ENCODE measurements around the gene PCDHGA7.
"Not testable (repeated sequence)": the region's sequence is repeated elsewhere in the genome, so short reads cannot be mapped to it uniquely, and the experiment has no call there.

Gene PCDHGA7

DNA sequence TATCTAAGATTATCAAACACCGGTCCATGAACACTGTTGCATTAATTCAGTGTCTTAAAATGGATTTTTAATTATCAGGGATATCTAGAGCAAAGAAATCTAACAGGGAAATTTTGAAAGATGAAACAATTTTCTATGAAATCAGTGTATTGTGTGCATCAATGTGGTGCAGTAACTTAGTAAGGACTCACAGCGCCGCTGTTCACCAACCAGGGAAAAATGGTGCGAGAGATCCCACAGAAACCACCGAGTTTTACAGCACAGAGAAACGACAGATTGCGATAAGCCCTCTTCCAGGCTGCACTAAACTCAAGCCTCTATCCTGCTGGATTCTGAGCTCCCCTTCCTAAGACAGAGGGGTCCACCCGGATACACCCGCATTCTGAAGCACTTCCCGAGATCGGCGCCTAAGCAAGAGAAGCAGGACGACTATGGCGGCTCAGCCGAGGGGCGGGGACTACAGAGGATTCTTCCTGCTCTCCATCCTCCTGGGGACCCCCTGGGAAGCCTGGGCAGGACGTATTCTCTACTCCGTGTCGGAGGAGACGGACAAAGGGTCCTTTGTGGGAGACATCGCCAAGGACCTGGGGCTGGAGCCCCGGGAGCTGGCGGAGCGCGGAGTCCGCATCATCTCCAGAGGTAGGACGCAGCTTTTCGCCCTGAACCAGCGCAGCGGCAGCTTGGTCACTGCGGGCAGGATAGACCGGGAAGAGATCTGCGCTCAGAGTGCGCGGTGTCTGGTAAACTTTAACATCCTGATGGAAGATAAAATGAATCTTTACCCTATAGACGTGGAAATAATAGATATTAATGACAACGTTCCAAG lies at the start of gene PCDHGA7:
Gene PCDHGA7, plus strand, starts transcription at position 274 of the 826 bp plus-strand sequence. Its CDS starts 158 bp downstream, at position 432.
- DNase-seq: peak; percentile 58

DNA sequence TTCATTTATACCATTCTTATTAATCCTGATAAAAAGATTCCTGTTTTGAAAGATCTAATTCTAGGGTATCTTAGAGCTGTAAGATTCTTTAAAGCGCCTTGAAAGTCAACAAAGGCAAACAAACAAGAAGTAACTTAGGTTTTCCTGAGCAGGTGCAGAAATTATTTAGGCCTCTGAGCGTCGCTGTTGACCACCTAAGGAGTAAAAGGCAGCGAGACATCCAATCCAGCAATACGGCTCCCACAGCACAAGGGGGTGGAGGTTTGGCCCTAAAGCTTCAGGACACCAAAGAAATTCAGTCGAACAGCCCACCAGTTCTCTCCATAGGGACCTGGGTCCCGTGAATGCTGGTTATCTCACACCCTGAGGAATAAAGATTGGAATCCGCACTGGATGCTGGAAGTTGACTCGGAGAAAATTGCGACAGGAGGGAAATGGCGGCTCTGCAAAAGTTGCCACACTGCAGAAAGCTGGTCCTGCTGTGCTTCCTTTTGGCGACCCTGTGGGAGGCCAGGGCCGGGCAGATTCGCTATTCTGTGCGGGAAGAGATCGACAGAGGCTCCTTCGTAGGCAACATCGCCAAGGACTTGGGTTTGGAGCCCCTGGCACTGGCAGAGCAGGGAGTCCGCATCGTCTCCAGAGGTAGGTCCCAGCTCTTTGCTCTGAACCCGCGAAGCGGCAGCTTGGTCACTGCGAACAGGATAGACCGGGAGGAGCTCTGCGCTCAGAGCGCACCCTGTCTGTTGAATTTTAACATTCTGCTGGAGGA lies 43.8 kb upstream of the PCDHGA7 start, which contains the start of gene PCDHGA2:
Gene PCDHGA2, plus strand, starts transcription at position 223 of the 769 bp plus-strand sequence.
- peak; percentile 62 for DNase-seq

DNA sequence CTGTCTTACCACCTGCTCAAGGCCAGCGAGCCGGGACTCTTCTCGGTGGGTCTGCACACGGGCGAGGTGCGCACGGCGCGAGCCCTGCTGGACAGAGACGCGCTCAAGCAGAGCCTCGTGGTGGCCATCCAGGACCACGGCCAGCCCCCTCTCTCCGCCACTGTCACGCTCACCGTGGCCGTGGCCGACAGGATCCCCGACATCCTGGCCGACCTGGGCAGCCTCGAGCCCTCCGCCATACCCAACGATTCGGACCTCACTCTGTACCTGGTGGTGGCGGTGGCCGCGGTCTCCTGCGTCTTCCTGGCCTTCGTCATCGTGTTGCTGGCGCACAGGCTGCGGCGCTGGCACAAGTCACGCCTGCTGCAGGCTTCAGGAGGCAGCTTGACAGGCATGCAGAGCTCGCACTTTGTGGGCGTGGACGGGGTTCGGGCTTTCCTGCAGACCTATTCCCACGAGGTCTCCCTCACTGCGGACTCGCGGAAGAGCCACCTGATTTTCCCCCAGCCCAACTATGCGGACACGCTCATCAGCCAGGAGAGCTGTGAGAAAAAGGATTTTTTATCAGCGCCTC lies 41.7 kb upstream of the PCDHGA7 start:
- not testable (repeated sequence) for DNase-seq

DNA sequence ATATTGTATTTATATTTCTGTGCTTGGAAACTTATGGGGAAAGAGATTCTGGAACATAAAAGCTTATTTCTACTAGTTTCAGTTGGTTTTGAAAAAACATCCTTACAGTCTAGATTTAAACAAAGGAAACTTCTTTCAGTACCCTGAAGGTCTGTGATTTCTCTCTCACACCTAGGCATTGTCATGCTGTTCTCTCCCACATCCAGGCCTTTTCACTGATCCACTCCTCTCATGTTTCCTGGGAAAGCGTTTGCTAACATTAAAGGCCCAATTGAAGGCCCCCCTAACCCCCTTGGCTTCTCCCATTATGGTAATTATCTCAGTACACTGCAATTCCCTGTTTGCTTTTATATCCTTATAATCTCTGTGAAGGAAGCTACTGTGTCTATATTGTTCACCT lies 39.8 kb upstream of the PCDHGA7 start:
- DNase-seq: no peak

DNA sequence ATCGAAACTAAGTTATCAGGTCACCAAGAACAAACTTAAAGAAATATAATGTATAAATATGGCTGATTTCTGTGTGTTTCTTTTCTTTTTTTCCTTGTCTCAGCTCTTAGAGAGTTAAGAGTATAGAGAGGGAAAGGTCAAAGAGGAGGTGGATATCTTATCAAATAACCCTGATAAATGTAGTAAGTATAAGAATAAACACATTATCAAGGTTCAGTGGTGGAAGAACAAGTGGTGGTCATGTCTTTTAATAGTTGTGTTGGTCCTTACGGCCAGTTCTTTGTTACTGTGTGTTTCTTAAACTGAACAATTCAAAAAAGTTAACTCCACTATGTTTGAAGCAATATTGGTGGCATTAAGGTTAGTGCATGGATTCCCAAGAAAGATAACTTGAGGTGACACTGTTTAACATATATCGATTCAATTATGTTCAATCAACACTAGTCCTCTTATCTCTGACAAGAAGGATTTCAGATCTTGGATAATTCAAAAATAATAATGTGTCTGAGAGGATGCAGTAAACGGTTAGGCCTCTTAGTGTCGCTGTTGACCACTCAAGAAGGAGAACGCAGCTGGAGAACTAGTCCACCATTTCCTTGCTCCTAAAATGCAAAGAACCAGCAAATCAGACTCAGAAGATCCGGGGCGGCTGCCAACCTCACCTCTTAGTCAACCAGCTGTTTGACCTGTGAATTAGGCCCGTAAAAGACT lies 39.1 kb upstream of the PCDHGA7 start, which contains the start of gene PCDHGA3:
Gene PCDHGA3, plus strand, starts transcription at position 588 of the 711 bp plus-strand sequence. CDS start 205 bp downstream, outside the sequence.
- DNase-seq: peak; percentile 70

DNA sequence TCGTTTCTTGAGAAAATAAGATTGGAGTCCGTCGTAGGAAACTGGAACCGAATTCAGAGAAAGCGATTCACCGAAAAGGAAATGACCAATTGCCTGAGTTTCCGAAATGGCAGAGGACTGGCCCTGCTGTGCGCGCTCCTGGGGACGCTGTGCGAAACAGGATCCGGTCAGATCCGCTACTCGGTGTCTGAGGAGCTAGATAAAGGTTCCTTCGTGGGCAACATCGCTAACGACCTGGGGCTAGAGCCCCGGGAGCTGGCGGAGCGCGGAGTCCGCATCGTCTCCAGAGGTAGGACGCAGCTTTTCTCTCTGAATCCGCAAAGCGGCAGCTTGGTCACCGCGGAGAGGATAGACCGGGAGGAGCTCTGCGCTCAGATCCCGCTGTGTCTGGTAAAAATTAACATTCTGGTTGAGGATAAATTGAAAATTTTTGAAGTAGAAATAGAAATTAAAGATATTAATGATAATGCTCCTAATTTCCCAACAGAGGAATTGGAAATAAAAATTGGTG lies 38.5 kb upstream of the PCDHGA7 start:
- no peak for DNase-seq

DNA sequence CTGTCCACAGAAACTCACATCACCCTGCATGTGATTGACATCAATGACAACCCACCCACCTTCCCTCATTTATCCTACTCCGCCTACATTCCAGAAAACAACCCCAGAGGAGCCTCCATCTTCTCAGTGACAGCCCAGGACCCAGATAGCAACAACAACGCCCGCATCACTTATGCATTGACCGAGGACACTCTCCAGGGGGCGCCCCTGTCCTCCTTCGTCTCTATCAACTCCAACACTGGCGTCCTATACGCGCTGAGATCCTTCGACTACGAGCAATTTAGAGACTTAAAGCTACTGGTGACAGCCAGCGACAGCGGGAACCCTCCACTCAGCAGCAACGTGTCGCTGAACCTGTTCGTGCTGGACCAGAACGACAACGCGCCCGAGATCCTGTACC lies 37.2 kb upstream of the PCDHGA7 start:
- no peak for DNase-seq

DNA sequence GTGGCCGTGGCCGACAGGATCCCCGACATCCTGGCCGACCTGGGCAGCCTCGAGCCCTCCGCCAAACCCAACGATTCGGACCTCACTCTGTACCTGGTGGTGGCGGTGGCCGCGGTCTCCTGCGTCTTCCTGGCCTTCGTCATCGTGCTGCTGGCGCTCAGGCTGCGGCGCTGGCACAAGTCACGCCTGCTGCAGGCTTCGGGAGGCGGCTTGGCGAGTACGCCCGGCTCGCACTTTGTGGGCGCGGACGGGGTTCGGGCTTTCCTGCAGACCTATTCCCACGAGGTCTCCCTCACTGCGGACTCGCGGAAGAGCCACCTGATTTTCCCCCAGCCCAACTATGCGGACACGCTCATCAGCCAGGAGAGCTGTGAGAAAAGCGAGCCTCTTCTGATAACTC lies 36.5 kb upstream of the PCDHGA7 start:
- DNase-seq: not testable (repeated sequence)

DNA sequence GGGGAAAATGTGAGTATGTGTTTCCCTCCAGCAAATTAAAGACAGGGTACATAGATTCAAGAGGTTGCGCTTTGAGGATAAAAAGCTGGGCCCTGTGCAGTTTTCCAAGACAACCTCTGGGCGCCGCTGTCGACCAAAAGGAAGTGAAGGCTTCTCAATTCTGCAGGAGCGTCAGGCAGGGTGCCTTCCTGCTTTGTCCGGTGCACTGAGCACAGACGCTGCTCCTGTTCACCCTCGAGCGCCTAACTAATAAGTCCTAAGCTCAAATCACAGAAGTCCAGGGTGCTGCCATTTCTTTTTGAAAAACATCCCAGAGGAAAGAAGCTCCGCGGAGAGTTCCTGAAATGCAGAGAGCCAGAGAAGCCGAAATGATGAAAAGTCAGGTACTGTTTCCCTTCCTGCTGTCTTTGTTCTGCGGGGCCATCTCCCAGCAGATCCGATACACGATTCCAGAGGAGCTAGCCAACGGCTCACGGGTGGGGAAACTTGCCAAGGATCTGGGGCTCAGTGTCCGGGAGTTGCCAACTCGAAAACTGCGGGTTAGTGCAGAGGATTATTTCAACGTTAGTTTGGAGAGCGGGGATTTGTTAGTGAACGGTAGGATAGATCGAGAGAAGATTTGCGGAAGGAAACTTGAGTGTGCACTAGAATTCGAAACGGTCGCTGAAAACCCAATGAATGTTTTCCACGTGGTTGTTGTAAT lies 32.5 kb upstream of the PCDHGA7 start, which contains the start of gene PCDHGB1:
Gene PCDHGB1, plus strand, starts transcription at position 183 of the 703 bp plus-strand sequence. Its CDS starts 162 bp downstream, at position 345.
- DNase-seq: peak; percentile 94

DNA sequence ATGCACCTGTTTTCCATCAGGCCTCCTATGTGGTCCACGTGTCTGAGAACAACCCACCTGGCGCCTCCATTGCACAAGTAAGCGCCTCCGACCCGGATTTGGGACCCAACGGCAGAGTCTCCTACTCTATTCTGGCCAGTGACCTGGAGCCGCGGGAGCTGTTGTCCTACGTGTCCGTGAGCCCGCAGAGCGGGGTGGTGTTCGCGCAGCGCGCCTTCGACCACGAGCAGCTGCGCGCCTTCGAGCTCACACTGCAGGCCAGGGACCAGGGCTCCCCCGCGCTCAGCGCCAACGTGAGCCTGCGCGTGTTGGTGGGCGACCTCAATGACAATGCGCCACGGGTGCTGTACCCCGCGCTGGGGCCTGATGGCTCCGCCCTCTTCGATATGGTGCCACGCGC lies 31.0 kb upstream of the PCDHGA7 start:
- no peak for DNase-seq

DNA sequence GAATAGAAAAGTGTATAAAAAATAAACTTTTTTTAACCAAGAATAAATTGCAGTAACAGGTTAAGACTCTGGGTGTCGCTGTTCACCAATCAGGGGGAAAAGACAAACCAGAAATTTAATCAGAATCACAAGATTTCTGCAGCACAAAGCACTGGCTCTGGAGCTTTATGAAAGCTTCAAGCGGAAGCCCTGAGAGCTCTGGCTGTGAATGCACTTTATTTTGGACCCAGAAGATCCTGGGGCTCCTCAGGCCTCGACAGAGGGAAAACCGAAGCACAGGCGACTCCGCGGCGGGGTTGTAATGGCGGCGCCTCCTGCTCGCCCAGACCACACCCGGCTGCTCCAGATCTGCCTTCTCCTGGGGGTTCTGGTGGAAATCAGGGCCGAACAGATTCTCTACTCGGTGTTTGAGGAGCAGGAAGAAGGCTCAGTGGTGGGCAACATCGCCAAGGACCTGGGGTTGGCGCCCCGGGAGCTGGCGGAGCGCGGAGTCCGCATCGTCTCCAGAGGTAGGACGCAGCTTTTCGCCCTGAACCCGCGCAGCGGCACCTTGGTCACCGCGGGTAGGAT lies 27.6 kb upstream of the PCDHGA7 start, which contains the start of gene PCDHGA4:
Gene PCDHGA4, plus strand, starts transcription at position 122 of the 570 bp plus-strand sequence. Its CDS starts 87 bp downstream, at position 209.
- DNase-seq: peak; percentile 45

DNA sequence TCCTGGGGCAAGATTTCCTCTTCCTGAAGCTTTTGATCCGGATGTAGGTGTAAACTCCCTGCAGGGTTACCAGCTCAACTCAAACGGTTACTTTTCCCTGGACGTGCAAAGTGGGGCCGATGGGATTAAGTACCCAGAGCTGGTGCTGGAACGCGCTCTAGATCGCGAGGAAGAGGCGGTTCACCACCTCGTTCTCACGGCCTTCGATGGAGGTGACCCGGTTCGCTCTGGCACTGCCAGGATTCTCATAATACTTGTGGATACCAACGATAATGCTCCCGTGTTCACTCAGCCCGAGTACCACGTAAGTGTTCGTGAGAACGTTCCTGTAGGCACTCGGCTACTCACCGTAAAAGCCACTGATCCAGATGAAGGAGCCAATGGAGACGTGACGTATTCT lies 26.9 kb upstream of the PCDHGA7 start:
- no peak for DNase-seq

DNA sequence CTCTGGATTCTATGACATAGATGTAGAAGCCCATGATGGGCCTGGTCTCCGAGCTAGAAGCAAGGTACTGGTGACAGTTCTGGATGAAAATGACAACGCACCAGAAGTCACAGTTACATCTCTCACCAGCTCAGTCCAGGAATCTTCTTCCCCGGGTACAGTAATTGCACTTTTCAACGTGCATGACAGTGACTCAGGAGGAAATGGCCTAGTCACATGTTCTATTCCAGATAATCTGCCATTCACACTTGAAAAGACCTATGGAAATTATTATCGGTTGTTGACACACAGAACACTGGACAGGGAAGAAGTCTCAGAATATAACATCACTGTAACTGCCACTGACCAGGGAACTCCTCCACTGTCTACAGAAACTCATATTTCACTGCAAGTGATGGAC lies 26.4 kb upstream of the PCDHGA7 start:
- DNase-seq: no peak

DNA sequence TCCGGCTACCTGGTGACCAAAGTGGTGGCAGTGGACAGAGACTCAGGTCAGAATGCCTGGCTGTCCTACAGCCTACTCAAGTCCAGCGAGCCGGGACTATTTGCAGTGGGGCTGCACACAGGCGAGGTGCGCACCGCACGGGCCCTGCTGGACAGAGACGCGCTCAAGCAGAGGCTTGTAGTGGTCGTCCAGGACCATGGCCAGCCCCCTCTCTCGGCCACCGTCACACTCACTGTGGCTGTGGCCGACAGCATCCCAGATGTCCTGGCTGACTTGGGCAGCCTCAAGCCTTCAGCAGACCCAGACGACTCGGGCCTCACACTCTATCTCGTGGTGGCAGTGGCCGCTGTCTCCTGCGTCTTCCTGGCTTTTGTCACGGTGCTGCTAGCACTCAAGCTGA lies 25.6 kb upstream of the PCDHGA7 start:
- no peak for DNase-seq

DNA sequence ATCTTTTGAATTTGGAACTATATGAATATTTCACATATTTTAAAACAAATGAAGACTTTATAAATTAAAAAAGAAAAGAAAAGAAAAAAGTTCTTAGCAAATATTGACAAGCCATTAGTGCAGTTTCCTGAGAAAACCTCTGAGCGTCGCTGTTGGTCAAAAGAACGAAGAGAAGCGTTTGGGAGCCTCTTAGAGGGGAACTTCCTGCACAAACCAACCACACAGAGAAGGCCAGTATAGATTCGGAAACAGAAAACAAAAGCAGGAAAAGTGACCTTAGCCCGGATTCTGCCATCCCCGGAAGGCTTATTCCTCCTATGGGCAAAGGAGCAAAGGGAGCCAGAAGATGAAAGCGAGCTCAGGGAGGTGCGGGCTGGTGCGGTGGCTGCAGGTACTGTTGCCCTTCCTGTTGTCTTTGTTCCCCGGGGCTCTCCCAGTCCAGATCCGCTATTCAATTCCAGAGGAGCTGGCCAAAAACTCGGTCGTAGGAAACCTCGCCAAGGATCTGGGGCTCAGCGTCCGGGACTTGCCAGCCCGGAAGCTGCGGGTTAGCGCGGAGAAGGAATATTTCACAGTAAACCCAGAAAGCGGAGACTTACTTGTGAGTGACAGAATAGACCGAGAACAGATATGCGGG lies 22.6 kb upstream of the PCDHGA7 start, which contains the start of gene PCDHGB2:
Gene PCDHGB2, plus strand, starts transcription at position 205 of the 637 bp plus-strand sequence. Its CDS starts 142 bp downstream, at position 347.
- DNase-seq: peak; percentile 63

DNA sequence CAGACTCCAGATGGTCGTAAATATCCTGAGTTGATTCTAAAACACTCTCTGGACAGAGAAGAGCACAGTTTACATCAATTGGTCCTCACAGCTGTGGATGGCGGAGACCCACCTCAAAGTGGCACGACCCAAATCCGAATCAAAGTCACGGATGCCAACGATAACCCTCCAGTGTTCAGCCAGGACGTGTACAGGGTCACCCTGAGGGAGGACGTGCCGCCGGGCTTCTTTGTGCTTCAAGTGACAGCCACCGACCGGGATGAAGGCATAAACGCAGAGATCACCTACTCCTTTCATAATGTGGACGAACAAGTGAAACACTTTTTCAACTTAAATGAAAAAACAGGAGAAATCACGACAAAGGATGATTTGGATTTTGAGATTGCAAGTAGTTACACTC lies 21.9 kb upstream of the PCDHGA7 start:
- DNase-seq: no peak

DNA sequence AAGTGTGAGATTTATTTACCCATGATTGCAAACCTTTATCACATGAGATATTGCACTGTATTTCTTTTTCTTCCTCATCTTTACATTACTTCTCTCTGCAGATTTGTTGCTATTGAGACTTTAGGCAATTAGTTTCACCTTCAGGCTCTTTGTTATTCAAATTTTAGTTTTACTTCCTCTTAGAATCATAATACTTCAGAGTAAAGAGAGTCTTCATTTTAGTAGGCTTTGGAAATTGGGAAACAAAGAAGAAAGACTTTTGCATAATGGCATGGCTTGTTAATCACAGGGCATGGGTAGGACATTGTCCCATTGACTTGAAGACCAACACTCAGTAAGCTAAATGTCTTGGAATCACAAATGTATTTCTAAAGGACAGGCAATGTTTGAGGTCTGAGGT lies 19.8 kb upstream of the PCDHGA7 start:
- DNase-seq: no peak

DNA sequence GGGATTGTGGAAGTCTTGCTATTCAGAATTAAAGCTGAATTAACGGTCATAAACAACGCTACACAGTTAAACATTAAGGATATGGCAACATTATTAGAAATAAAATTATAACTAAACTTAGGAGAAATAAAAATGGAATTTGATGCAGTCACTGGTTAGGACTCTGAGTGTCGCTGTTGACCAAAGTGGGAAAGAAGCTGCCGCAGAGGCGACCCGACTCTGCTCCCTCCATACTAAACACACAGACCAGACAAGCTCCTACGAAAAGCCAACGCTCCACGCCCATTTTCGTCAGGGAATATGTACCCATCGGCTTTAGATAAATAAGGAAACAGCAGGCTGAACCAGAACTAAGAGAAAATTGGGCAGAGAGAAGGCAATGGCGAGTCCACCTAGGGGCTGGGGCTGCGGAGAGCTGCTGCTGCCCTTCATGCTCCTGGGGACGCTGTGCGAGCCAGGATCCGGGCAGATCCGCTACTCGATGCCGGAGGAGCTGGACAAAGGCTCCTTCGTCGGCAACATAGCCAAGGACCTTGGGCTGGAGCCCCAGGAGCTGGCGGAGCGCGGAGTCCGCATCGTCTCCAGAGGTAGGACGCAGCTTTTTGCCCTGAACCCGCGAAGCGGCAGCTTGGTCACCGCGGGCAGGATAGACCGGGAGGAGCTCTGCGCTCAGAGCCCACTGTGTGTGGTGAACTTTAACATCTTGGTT lies 18.4 kb upstream of the PCDHGA7 start, which contains the start of gene PCDHGA5:
Gene PCDHGA5, plus strand, starts transcription at position 211 of the 709 bp plus-strand sequence. Its CDS starts 169 bp downstream, at position 380.
- DNase-seq: peak; percentile 20

DNA sequence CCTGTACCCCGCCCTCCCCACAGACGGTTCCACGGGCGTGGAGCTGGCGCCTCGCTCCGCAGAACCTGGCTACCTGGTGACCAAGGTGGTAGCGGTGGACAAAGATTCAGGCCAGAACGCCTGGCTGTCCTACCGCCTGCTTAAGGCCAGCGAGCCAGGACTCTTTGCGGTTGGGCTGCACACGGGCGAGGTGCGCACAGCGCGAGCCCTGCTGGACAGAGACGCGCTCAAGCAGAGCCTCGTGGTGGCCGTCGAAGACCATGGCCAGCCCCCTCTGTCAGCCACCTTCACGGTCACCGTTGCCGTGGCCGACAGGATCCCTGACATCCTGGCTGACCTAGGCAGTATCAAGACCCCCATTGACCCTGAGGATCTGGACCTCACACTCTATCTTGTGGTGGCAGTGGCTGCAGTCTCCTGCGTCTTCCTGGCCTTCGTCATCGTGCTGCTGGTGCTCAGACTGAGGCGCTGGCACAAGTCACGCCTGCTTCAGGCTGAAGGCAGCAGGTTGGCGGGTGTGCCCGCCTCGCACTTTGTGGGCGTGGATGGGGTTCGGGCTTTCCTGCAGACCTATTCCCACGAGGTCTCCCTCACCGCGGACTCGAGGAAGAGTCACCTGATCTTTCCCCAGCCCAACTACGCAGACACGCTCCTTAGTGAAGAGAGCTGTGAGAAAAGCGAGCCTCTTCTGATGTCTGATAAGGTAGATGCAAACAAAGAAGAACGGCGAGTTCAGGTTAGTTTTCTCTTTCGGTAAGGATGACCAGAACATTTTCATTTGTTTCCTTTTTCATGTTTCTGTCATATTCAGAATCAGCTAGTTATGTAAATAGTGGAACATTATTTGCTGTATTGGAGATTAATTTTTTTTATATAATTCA lies 16.3 kb upstream of the PCDHGA7 start:
- no peak for DNase-seq

Measured in DMS53 (cell line).